ENCODE data around the gene RABGGTA. TPM values are rescaled to one million over a fixed set of nuclear protein-coding genes. Genes with fewer than 3 reads are reported as not detected.

The RABGGTA gene
- total and polyA plus RNA-seq, 5 donors from 2014 or later: 25.1 to 78.6 (median 31.9) TPM

DNA sequence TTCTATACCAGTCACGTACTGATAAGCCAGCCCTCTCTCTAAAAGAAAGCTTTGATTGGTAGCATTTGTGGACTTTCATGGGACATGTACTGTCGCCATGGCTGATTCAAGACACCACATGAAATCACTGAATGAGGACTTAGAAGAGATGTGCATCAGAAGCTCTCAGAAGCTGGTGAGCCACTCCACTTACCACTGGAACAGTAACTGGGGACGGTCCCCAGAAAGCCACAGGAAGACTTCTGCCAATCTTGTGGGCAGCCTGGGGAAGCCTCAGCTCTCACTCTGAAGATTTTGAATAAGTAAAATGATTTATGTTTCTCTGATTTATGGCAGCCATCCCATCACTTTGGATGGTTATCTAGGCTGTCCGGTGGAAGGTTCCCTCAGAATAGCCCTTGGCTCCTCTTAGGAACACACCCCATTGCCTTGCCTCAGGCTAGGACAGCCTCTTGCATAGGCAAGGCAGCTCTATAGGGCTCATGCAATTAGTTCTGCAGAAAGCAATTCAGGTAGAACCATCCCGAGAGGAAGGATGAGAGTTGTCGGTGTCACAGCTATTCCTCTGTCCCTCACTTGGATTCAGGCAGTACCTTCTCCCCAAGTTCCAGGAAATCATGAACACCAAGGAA is 18.4 kb upstream of the RABGGTA start:
- H3K9me3 Mint-ChIP-seq: no peaks in the 10 kb centered on the region
- Histone ChIP-seq H3K36me3 (ENCODE audit: control insufficient read depth, insufficient read depth, low read length) (peaks cover 30% of the 10 kb centered on the region), H3K27ac (ENCODE audit: insufficient read depth, low read length, poor library complexity, severe bottlenecking) (no peak overlapping the region), H3K9me3 (ENCODE audit: control insufficient read depth in 2 of 2, low read length in 2 of 2) (no peaks in the 10 kb centered on the region), H3K27me3 (ENCODE audit: control insufficient read depth, insufficient read depth, low read length) (no peaks in the 10 kb centered on the region), H3K4me3 (ENCODE audit: low read depth, low read length) (no peak overlapping the region), H3K4me1 (ENCODE audit: control insufficient read depth, insufficient read depth, low read length, poor library complexity, severe bottlenecking) (peaks cover 7% of the 10 kb centered on the region)
- peaks cover 0 to 12% (median 3%) of the 10 kb centered on the region in 4 donors for H3K4me1 Mint-ChIP-seq
- H3K36me3 Mint-ChIP-seq: peaks cover 42% of the 10 kb centered on the region
- no peak overlapping the region for H3K27ac Mint-ChIP-seq
- no peaks in the 10 kb centered on the region for H3K27me3 Mint-ChIP-seq
- H3K4me3 Mint-ChIP-seq: no peak overlapping the region
- DNase-seq (peak in 1 of 3 donors; percentile 53), ATAC-seq (ENCODE audit: low read depth in 2 of 2) (peak; percentile 67 to 78)

DNA sequence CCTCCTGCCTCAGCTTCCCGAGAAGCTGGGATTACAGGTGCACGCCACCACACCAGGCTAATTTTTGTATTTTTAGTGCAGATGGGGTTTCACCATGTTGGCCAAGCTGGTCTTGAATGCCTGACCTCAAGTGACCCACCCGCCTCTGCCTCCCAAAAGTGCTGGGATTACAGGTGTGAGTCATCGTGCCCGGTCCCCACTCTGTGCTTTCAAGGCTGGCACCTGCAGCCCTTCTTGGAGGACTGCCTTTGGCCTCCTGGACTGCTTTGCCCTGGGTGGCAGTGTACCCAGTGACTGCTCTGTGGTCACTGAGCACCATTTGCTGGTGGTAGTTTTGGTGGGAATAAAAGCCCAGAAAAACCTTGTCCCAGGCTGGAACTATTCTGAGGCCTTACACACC is 15.6 kb upstream of the RABGGTA start:
- Mint-ChIP-seq H3K27me3 (no peaks in the 10 kb centered on the region), H3K4me1 (peaks cover 0 to 12% (median 3%) of the 10 kb centered on the region in 4 donors), H3K9me3 (no peaks in the 10 kb centered on the region), H3K27ac (no peak overlapping the region), H3K36me3 (peaks cover 24% of the 10 kb centered on the region), H3K4me3 (no peak overlapping the region)
- Histone ChIP-seq H3K36me3 (ENCODE audit: control insufficient read depth, insufficient read depth, low read length) (peaks cover 20% of the 10 kb centered on the region), H3K27me3 (ENCODE audit: control insufficient read depth, insufficient read depth, low read length) (no peaks in the 10 kb centered on the region), H3K27ac (ENCODE audit: insufficient read depth, low read length, poor library complexity, severe bottlenecking) (no peak overlapping the region), H3K4me3 (ENCODE audit: low read depth, low read length) (no peak overlapping the region), H3K4me1 (ENCODE audit: control insufficient read depth, insufficient read depth, low read length, poor library complexity, severe bottlenecking) (peaks cover 7% of the 10 kb centered on the region), H3K9me3 (ENCODE audit: control insufficient read depth in 2 of 2, low read length in 2 of 2) (no peaks in the 10 kb centered on the region)
- ATAC-seq (ENCODE audit: low read depth in 2 of 2): no peak
- no peak for DNase-seq

GRCh38 chr14:24285351-24285750 is 14.0 kb upstream of the RABGGTA start:
- ATAC-seq (ENCODE audit: low read depth in 2 of 2) (no peak), DNase-seq (no peak)
- no peaks in the 10 kb centered on the region for H3K27me3 ChIP-seq (ENCODE audit: control insufficient read depth, insufficient read depth, low read length)
- no peaks in the 10 kb centered on the region for H3K27me3 Mint-ChIP-seq
- H3K4me3 Mint-ChIP-seq: no peak overlapping the region
- no peak overlapping the region for H3K4me3 ChIP-seq (ENCODE audit: low read depth, low read length)
- H3K27ac ChIP-seq (ENCODE audit: insufficient read depth, low read length, poor library complexity, severe bottlenecking): no peak overlapping the region
- peaks cover 8% of the 10 kb centered on the region for H3K36me3 ChIP-seq (ENCODE audit: control insufficient read depth, insufficient read depth, low read length)
- H3K4me1 ChIP-seq (ENCODE audit: control insufficient read depth, insufficient read depth, low read length, poor library complexity, severe bottlenecking): peaks cover 7% of the 10 kb centered on the region
- H3K9me3 ChIP-seq (ENCODE audit: control insufficient read depth in 2 of 2, low read length in 2 of 2): no peaks in the 10 kb centered on the region
- no peaks in the 10 kb centered on the region for H3K9me3 Mint-ChIP-seq
- no peak overlapping the region for H3K27ac Mint-ChIP-seq
- peaks cover 13% of the 10 kb centered on the region for H3K36me3 Mint-ChIP-seq
- H3K4me1 Mint-ChIP-seq: peaks cover 0 to 10% (median 5%) of the 10 kb centered on the region in 4 donors

DNA sequence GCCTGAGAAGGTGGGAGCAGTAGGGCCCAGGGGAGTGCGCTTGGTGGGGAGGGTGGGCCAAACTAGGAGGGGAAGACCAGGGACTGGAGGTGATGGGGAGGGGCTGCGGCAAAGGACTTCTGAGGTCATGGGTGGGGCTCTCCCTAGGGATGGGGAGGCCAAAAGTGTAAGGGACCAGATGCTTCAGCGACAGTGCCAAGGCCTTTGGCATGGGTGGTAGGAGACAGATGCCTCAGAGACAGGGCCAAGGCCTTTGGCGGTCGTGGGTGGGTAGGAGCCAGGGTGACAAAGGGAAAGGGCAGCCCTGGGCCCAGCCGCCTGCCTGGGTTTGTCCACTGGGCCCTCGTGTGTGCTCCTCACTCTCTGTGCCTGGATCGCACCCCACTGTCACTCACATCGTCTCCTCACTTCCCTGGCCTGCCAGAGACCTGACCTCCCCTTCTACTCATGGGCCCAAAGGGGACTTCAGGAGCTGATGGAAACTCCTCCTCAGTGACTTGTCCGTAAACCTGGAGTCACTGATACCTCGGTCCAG is 13.2 kb upstream of the RABGGTA start:
- ATAC-seq (ENCODE audit: low read depth in 2 of 2): no peak
- H3K4me3 ChIP-seq (ENCODE audit: low read depth, low read length): no peak overlapping the region
- H3K27ac ChIP-seq (ENCODE audit: insufficient read depth, low read length, poor library complexity, severe bottlenecking): no peak overlapping the region
- no peak for DNase-seq
- no peaks in the 10 kb centered on the region for H3K9me3 ChIP-seq (ENCODE audit: control insufficient read depth in 2 of 2, low read length in 2 of 2)
- peaks cover 6% of the 10 kb centered on the region for H3K4me1 ChIP-seq (ENCODE audit: control insufficient read depth, insufficient read depth, low read length, poor library complexity, severe bottlenecking)
- H3K9me3 Mint-ChIP-seq: no peaks in the 10 kb centered on the region
- no peaks in the 10 kb centered on the region for H3K27me3 Mint-ChIP-seq
- no peak overlapping the region for H3K27ac Mint-ChIP-seq
- peaks cover 6% of the 10 kb centered on the region for H3K36me3 Mint-ChIP-seq
- peaks cover 2% of the 10 kb centered on the region for H3K36me3 ChIP-seq (ENCODE audit: control insufficient read depth, insufficient read depth, low read length)
- peaks cover 0 to 13% (median 5%) of the 10 kb centered on the region in 4 donors for H3K4me1 Mint-ChIP-seq
- H3K27me3 ChIP-seq (ENCODE audit: control insufficient read depth, insufficient read depth, low read length): no peaks in the 10 kb centered on the region
- H3K4me3 Mint-ChIP-seq: no peak overlapping the region

- H3K9me3 Mint-ChIP-seq: no peaks in the 10 kb centered on the region
- H3K4me1 Mint-ChIP-seq: peaks cover 0 to 17% (median 9%) of the 10 kb centered on the region in 4 donors
- Histone ChIP-seq H3K27ac (ENCODE audit: insufficient read depth, low read length, poor library complexity, severe bottlenecking) (no peak overlapping the region), H3K9me3 (ENCODE audit: control insufficient read depth in 2 of 2, low read length in 2 of 2) (no peaks in the 10 kb centered on the region), H3K36me3 (ENCODE audit: control insufficient read depth, insufficient read depth, low read length) (no peaks in the 10 kb centered on the region), H3K4me3 (ENCODE audit: low read depth, low read length) (no peak overlapping the region), H3K4me1 (ENCODE audit: control insufficient read depth, insufficient read depth, low read length, poor library complexity, severe bottlenecking) (peaks cover 11% of the 10 kb centered on the region), H3K27me3 (ENCODE audit: control insufficient read depth, insufficient read depth, low read length) (no peaks in the 10 kb centered on the region)
- ATAC-seq (ENCODE audit: low read depth in 2 of 2) (no peak), DNase-seq (no peak)
- no peak overlapping the region for H3K27ac Mint-ChIP-seq
- peak overlapping the region in 1 of 4 donors; percentile 58 for H3K4me3 Mint-ChIP-seq
- H3K27me3 Mint-ChIP-seq: no peaks in the 10 kb centered on the region
- H3K36me3 Mint-ChIP-seq: peaks cover 6% of the 10 kb centered on the region
Observed at GRCh38 chr14:24283796-24284460, 12.5 kb upstream of the RABGGTA start.

- Mint-ChIP-seq H3K9me3 (no peaks in the 10 kb centered on the region), H3K27ac (peak overlapping the region in 1 of 3 donors; percentile 59), H3K36me3 (peaks cover 2% of the 10 kb centered on the region), H3K4me1 (peaks cover 8 to 27% (median 14%) of the 10 kb centered on the region in 4 donors), H3K4me3 (no peak overlapping the region), H3K27me3 (no peaks in the 10 kb centered on the region)
- no peaks in the 10 kb centered on the region for H3K27me3 ChIP-seq (ENCODE audit: control insufficient read depth, insufficient read depth, low read length)
- no peak for ATAC-seq (ENCODE audit: low read depth in 2 of 2)
- peaks cover 13% of the 10 kb centered on the region for H3K4me1 ChIP-seq (ENCODE audit: control insufficient read depth, insufficient read depth, low read length, poor library complexity, severe bottlenecking)
- H3K36me3 ChIP-seq (ENCODE audit: control insufficient read depth, insufficient read depth, low read length): no peaks in the 10 kb centered on the region
- no peak overlapping the region for H3K27ac ChIP-seq (ENCODE audit: insufficient read depth, low read length, poor library complexity, severe bottlenecking)
- H3K9me3 ChIP-seq (ENCODE audit: control insufficient read depth in 2 of 2, low read length in 2 of 2): no peaks in the 10 kb centered on the region
- DNase-seq: no peak
- no peak overlapping the region for H3K4me3 ChIP-seq (ENCODE audit: low read depth, low read length)
Observed at GRCh38 chr14:24282736-24283135, 11.3 kb upstream of the RABGGTA start.

DNA sequence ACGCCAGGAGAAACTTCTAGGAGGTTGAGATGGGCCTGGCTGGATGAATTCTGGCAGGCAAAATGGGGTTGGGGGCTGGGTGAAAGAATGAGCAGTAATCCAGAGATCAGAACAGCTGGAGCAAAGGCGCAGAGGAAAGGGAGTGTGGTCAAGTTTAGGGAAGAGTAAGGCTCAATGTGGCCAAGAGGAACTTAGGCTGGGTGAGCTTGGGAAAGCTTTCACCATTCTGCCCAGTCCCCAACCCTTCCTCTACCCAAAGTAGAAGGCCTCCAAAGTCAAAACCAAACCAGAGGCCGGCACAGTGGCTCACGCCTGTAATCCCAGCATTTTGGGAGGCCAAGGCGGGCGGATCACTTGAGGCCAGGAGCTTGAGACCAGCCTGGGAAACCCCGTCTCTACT is 10.2 kb upstream of the RABGGTA start:
- peak overlapping the region; percentile 21 to 55 (median 22) for H3K27ac Mint-ChIP-seq

More for the DNA sequence above, 10.2 kb upstream of the RABGGTA start:
- no peaks in the 10 kb centered on the region for H3K9me3 ChIP-seq (ENCODE audit: control insufficient read depth in 2 of 2, low read length in 2 of 2)
- no peaks in the 10 kb centered on the region for H3K27me3 ChIP-seq (ENCODE audit: control insufficient read depth, insufficient read depth, low read length)
- no peak for DNase-seq
- Mint-ChIP-seq H3K4me3 (no peak overlapping the region), H3K36me3 (no peaks in the 10 kb centered on the region), H3K4me1 (peaks cover 8 to 31% (median 16%) of the 10 kb centered on the region in 4 donors), H3K9me3 (no peaks in the 10 kb centered on the region), H3K27me3 (no peaks in the 10 kb centered on the region)
- H3K36me3 ChIP-seq (ENCODE audit: control insufficient read depth, insufficient read depth, low read length): no peaks in the 10 kb centered on the region
- no peak for ATAC-seq (ENCODE audit: low read depth in 2 of 2)
- H3K27ac ChIP-seq (ENCODE audit: insufficient read depth, low read length, poor library complexity, severe bottlenecking): no peak overlapping the region
- peaks cover 13% of the 10 kb centered on the region for H3K4me1 ChIP-seq (ENCODE audit: control insufficient read depth, insufficient read depth, low read length, poor library complexity, severe bottlenecking)
- no peak overlapping the region for H3K4me3 ChIP-seq (ENCODE audit: low read depth, low read length)
